SU-DHL-6 (cell line): ENCODE measurements around the gene RMND5B.

Experiments used
- EZH2phosphoT487 ChIP-seq: fragments of 200-600 bp; sonication (generic), shearing (Covaris generic); conservative IDR thresholded peaks from 2 replicates; pipeline ENCODE4 v1.6.1; 2018; ENCODE audit warnings: mild to moderate bottlenecking, antibody characterized with exemption, low read length, moderate library complexity, mixed read lengths
- TF ChIP-seq, protein P1 (sequence below): fragments of 200-600 bp; sonication (generic); IDR thresholded peaks from one replicate; pipeline ENCODE4 v1.5.1; 2017; ENCODE audit warnings: antibody characterized with exemption, mild to moderate bottlenecking, low read length, moderate library complexity; ENCODE audit not compliant: insufficient read depth, poor library complexity, severe bottlenecking

DNA sequence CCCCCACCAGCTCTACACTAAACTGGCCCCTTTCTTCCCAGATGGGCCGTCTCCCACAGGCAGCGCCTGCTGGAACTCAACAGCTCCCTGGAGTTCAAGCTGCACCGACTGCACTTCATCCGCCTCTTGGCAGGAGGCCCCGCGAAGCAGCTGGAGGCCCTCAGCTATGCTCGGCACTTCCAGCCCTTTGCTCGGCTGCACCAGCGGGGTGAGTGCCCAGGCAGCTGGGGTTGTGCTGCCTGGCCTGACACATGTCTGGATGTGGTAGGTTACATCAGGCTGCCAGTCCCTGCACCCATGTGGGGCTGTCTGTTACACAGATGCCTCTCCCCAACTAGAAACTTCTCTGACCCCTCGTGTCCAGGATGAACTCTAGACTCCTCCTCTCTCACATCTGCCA lies 13.1 kb downstream of the RMND5B start:
- TF ChIP-seq, protein P1, sequence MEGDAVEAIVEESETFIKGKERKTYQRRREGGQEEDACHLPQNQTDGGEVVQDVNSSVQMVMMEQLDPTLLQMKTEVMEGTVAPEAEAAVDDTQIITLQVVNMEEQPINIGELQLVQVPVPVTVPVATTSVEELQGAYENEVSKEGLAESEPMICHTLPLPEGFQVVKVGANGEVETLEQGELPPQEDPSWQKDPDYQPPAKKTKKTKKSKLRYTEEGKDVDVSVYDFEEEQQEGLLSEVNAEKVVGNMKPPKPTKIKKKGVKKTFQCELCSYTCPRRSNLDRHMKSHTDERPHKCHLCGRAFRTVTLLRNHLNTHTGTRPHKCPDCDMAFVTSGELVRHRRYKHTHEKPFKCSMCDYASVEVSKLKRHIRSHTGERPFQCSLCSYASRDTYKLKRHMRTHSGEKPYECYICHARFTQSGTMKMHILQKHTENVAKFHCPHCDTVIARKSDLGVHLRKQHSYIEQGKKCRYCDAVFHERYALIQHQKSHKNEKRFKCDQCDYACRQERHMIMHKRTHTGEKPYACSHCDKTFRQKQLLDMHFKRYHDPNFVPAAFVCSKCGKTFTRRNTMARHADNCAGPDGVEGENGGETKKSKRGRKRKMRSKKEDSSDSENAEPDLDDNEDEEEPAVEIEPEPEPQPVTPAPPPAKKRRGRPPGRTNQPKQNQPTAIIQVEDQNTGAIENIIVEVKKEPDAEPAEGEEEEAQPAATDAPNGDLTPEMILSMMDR = no peak
- no peak for TF ChIP-seq EZH2phosphoT487
